Measurements from ENCODE around the gene VPS50. TPM values are rescaled to one million over a fixed set of nuclear protein-coding genes. Genes with fewer than 3 reads are reported as not detected.
"Not testable (repeated sequence)": the region's sequence is repeated elsewhere in the genome, so short reads cannot be mapped to it uniquely, and the experiment has no call there.

VPS50 gene
- total RNA-seq, 1 donor from 2014 or later, result 17.1 TPM

GRCh38 chr7:93265220-93265619 lies 33.1 kb downstream of the VPS50 start:
- no peak overlapping the region for H3K4me3 Mint-ChIP-seq
- H3K9me3 Mint-ChIP-seq, result no peaks in the 10 kb centered on the region
- no peaks in the 10 kb centered on the region for H3K4me1 Mint-ChIP-seq
- no peaks in the 10 kb centered on the region for H3K27me3 Mint-ChIP-seq
- DNase-seq, result no peak
- intact Hi-C loops (cut with micrococcal nuclease), result no loop called here
- no peak overlapping the region for H3K27ac Mint-ChIP-seq
- H3K36me3 Mint-ChIP-seq (ENCODE audit: low read depth), result no peaks in the 10 kb centered on the region

- intact Hi-C loops (cut with micrococcal nuclease), result no loop called here
- DNase-seq, result no peak
- no peaks in the 10 kb centered on the region for H3K4me1 Mint-ChIP-seq
- no peak overlapping the region for H3K4me3 Mint-ChIP-seq
- no peaks in the 10 kb centered on the region for H3K9me3 Mint-ChIP-seq
- no peak overlapping the region for H3K27ac Mint-ChIP-seq
- H3K27me3 Mint-ChIP-seq, result no peaks in the 10 kb centered on the region
- H3K36me3 Mint-ChIP-seq (ENCODE audit: low read depth), result peaks cover 3% of the 10 kb centered on the region
Measured at GRCh38 chr7:93279541-93279940, 47.4 kb downstream of the VPS50 start.

DNA sequence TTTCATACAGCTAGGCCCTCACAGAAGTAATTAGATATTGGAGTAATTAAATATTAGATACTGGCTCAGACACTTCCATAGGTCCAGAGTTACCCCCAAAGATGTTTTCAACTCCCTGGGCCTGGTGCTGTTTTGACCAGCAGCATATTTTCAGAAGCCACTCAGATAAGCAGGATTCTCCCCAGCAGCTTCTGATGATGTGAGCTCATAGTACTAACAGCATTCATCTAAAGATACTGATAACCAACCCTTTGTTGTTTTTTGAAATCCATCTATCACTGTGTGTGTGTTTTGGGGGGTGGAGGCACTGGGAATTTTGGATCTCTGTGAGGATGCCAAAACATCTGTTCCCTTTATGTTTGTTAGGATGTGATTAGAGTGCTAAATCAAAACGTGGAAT lies 52.7 kb downstream of the VPS50 start:
- Mint-ChIP-seq H3K36me3 (ENCODE audit: low read depth) (no peaks in the 10 kb centered on the region), H3K4me1 (no peaks in the 10 kb centered on the region), H3K4me3 (no peak overlapping the region), H3K27me3 (no peaks in the 10 kb centered on the region), H3K9me3 (no peaks in the 10 kb centered on the region), H3K27ac (no peak overlapping the region)
- intact Hi-C loops (cut with micrococcal nuclease), result no loop called here
- no peak for DNase-seq

GRCh38 chr7:93293229-93293628 lies 61.1 kb downstream of the VPS50 start:
- no peak overlapping the region for H3K27ac Mint-ChIP-seq
- no peak overlapping the region for H3K4me3 Mint-ChIP-seq
- no peak for DNase-seq
- H3K27me3 Mint-ChIP-seq, result no peaks in the 10 kb centered on the region
- intact Hi-C loops (cut with micrococcal nuclease), result no loop called here
- no peaks in the 10 kb centered on the region for H3K36me3 Mint-ChIP-seq (ENCODE audit: low read depth)
- no peaks in the 10 kb centered on the region for H3K4me1 Mint-ChIP-seq
- no peaks in the 10 kb centered on the region for H3K9me3 Mint-ChIP-seq

- no peaks in the 10 kb centered on the region for H3K27me3 Mint-ChIP-seq
- H3K4me1 Mint-ChIP-seq, result no peaks in the 10 kb centered on the region
- H3K36me3 Mint-ChIP-seq (ENCODE audit: low read depth), result peaks cover 1% of the 10 kb centered on the region
- no peaks in the 10 kb centered on the region for H3K9me3 Mint-ChIP-seq
- no peak overlapping the region for H3K27ac Mint-ChIP-seq
- no peak overlapping the region for H3K4me3 Mint-ChIP-seq
- intact Hi-C loops (cut with micrococcal nuclease), result no loop called here
- DNase-seq, result no peak
Measured at GRCh38 chr7:93298206-93298605, 66.0 kb downstream of the VPS50 start.

DNA sequence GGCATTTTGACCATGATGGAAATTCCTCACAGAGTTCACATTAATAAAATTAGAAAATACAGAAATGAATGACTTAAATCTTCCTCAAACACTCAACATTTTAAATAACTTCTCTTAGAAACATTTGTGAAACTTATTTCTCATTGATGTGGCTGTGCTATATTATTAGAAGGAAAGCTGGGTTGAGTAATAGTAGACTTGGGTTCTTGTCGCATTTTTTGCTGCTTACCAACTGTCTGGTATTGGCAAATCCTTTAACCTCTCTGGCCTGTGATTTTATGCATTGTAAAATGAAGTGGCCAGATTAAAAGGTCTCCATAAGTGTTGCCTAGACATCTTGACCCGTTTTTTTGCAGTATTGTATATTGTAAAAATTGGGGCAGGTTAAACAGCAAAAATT lies 66.5 kb downstream of the VPS50 start:
- no peak overlapping the region for H3K4me3 Mint-ChIP-seq
- intact Hi-C loops (cut with micrococcal nuclease), result no loop called here
- H3K9me3 Mint-ChIP-seq, result no peaks in the 10 kb centered on the region
- no peaks in the 10 kb centered on the region for H3K4me1 Mint-ChIP-seq
- DNase-seq, result no peak
- H3K36me3 Mint-ChIP-seq (ENCODE audit: low read depth), result peaks cover 1% of the 10 kb centered on the region
- no peak overlapping the region for H3K27ac Mint-ChIP-seq
- H3K27me3 Mint-ChIP-seq, result no peaks in the 10 kb centered on the region

GRCh38 chr7:93301736-93302135 lies 69.6 kb downstream of the VPS50 start:
- no peak for DNase-seq
- no peaks in the 10 kb centered on the region for H3K4me1 Mint-ChIP-seq
- no peaks in the 10 kb centered on the region for H3K9me3 Mint-ChIP-seq
- intact Hi-C loops (cut with micrococcal nuclease), result no loop called here
- H3K4me3 Mint-ChIP-seq, result no peak overlapping the region
- peaks cover 1% of the 10 kb centered on the region for H3K36me3 Mint-ChIP-seq (ENCODE audit: low read depth)
- H3K27ac Mint-ChIP-seq, result no peak overlapping the region
- no peaks in the 10 kb centered on the region for H3K27me3 Mint-ChIP-seq

DNA sequence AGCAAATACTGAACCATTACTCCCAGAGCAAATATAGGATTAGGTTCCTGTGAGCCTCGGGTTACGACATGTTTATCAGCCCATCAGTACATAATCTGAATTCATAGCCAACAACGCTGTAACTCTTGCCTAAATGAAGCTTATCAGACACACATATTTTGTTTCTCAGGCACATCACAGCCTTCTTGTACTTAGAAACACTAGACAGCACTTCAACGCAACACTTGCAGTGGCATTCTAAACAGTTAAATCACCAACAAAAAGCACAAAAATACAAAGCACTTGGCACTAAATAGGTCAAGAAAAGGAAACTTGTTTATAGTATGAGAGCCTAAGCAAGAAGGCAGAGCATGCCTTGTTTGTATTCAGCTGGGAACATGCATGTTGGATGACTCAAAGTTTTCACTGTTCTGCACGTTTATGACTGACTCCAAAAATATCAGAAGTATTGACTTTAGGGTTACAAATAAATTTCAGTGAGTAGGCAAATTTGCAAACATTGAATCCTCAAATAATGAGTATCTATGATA lies 75.0 kb downstream of the VPS50 start:
- no peaks in the 10 kb centered on the region for H3K9me3 Mint-ChIP-seq
- H3K36me3 Mint-ChIP-seq (ENCODE audit: low read depth), result no peaks in the 10 kb centered on the region
- DNase-seq, result no peak
- intact Hi-C loops (cut with micrococcal nuclease), result no loop called here
- H3K27ac Mint-ChIP-seq, result no peak overlapping the region
- H3K27me3 Mint-ChIP-seq, result no peaks in the 10 kb centered on the region
- H3K4me3 Mint-ChIP-seq, result no peak overlapping the region
- no peaks in the 10 kb centered on the region for H3K4me1 Mint-ChIP-seq

DNA sequence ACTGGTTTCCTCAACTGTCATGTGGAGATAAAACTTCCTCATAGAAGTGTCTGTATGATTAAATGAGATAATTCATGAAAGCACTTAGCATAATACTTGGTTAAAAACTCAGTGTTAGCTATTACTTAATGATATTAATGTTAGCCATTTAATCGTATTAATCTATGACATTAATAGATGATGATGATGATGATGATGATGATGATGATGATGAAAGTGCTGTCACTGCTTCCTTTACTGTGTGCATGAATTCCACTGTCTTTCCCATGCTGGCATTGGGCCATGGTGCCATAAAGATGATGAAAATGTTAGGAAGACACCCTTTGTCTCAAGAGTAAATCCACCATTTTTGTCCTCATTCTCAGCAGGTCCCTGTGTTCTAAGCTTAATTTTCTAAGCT lies 75.8 kb downstream of the VPS50 start:
- Mint-ChIP-seq H3K27ac (no peak overlapping the region), H3K4me3 (no peak overlapping the region), H3K36me3 (ENCODE audit: low read depth) (no peaks in the 10 kb centered on the region), H3K27me3 (no peaks in the 10 kb centered on the region), H3K4me1 (no peaks in the 10 kb centered on the region), H3K9me3 (no peaks in the 10 kb centered on the region)
- no peak for DNase-seq
- intact Hi-C loops (cut with micrococcal nuclease), result no loop called here

- no peaks in the 10 kb centered on the region for H3K9me3 Mint-ChIP-seq
- H3K36me3 Mint-ChIP-seq (ENCODE audit: low read depth), result no peaks in the 10 kb centered on the region
- intact Hi-C loops (cut with micrococcal nuclease), result no loop called here
- H3K27ac Mint-ChIP-seq, result no peak overlapping the region
- DNase-seq, result no peak
- no peaks in the 10 kb centered on the region for H3K4me1 Mint-ChIP-seq
- H3K4me3 Mint-ChIP-seq, result no peak overlapping the region
- no peaks in the 10 kb centered on the region for H3K27me3 Mint-ChIP-seq
Measured at GRCh38 chr7:93310346-93310745, 78.2 kb downstream of the VPS50 start.

DNA sequence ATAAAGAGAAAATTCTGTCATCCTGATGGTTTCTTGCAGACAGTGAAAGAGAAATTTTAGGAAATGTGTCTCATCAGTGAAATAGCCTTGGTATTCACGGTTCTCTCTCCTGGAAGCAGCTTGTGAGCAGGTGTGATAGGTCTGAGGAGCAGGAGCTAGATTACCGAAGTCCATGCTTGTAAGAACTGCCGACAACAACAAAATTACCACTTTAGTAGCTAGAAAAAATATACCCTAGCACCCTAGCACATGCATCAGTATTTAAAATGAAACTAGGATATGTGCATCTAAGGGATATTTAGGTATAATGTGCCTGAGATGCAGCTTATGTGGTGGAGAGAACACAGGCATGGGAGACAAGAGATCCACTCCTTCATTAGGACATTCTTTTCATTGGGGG lies 82.3 kb downstream of the VPS50 start:
- Mint-ChIP-seq H3K36me3 (ENCODE audit: low read depth) (peaks cover 2% of the 10 kb centered on the region), H3K9me3 (no peaks in the 10 kb centered on the region), H3K4me1 (peaks cover 9% of the 10 kb centered on the region), H3K4me3 (no peak overlapping the region), H3K27ac (no peak overlapping the region), H3K27me3 (no peaks in the 10 kb centered on the region)
- intact Hi-C loops (cut with micrococcal nuclease), result no loop called here
- no peak for DNase-seq

GRCh38 chr7:93315896-93316295 lies 83.7 kb downstream of the VPS50 start:
- Mint-ChIP-seq H3K9me3 (no peaks in the 10 kb centered on the region), H3K27me3 (no peaks in the 10 kb centered on the region), H3K27ac (no peak overlapping the region), H3K4me3 (no peak overlapping the region), H3K36me3 (ENCODE audit: low read depth) (peaks cover 2% of the 10 kb centered on the region), H3K4me1 (peaks cover 9% of the 10 kb centered on the region)
- no peak for DNase-seq
- intact Hi-C loops (cut with micrococcal nuclease), result no loop called here

DNA sequence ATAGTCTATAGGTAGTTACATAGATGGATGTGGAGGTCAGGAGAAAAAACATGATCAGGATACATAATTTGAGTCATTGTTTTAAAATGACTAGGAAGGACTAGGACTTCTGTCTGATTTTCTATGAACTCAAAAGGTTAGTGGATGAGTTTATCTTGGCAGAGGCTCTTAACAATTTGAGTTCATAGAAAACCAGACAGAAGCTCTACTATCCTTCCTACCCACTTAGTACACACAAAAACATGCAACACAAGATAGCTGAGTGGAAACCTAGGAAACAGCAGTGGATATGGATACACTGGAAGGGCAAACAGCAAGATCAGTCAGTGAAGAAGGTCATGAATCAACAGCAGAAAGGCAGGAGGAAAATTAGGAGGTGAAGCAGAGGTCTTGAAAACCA lies 84.6 kb downstream of the VPS50 start:
- H3K4me1 Mint-ChIP-seq, result peaks cover 9% of the 10 kb centered on the region
- intact Hi-C loops (cut with micrococcal nuclease), result no loop called here
- H3K9me3 Mint-ChIP-seq, result no peaks in the 10 kb centered on the region
- H3K27ac Mint-ChIP-seq, result no peak overlapping the region
- DNase-seq, result no peak
- H3K27me3 Mint-ChIP-seq, result no peaks in the 10 kb centered on the region
- peaks cover 2% of the 10 kb centered on the region for H3K36me3 Mint-ChIP-seq (ENCODE audit: low read depth)
- H3K4me3 Mint-ChIP-seq, result no peak overlapping the region

- no peaks in the 10 kb centered on the region for H3K9me3 Mint-ChIP-seq
- no peaks in the 10 kb centered on the region for H3K27me3 Mint-ChIP-seq
- intact Hi-C loops (cut with micrococcal nuclease), result no loop called here
- DNase-seq, result no peak
- H3K4me3 Mint-ChIP-seq, result no peak overlapping the region
- peaks cover 8% of the 10 kb centered on the region for H3K36me3 Mint-ChIP-seq (ENCODE audit: low read depth)
- H3K4me1 Mint-ChIP-seq, result peaks cover 7% of the 10 kb centered on the region
- no peak overlapping the region for H3K27ac Mint-ChIP-seq
Measured at GRCh38 chr7:93320887-93321286, 88.7 kb downstream of the VPS50 start.

DNA sequence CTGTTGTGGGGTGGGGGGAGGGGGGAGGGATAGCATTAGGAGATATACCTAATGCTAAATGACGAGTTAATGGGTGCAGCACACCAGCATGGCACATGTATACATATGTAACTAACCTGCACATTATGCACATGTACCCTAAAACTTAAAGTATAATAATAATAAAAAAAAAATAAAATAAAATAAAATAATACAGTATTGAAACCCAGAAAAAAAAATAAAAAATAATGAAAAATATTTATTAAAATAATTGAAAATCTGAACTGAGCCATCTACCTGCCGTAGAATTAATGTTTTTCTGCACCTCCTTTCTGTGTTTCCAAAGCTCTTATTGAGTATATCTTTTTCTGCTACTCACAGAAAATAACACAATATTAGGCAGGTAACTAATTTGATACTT lies 94.1 kb downstream of the VPS50 start:
- H3K4me1 Mint-ChIP-seq; H3K4me3 Mint-ChIP-seq; intact Hi-C loops (cut with micrococcal nuclease); DNase-seq; H3K27ac Mint-ChIP-seq; H3K36me3 Mint-ChIP-seq (ENCODE audit: low read depth); H3K9me3 Mint-ChIP-seq; H3K27me3 Mint-ChIP-seq: not testable (repeated sequence)

Measured in activated CD4-positive, alpha-beta T cell treated with anti-CD3 and anti-CD28 coated beads, Interleukin-2, amount 10 ng/mL, durations not matched to agents 24 days and 14 days (primary cell).